ENCODE measurements around the gene MAST2.
A peak's percentile ranks its signal among the peaks of the same experiment; 100 is the strongest.
"Not testable (repeated sequence)": the region's sequence is repeated elsewhere in the genome, so short reads cannot be mapped to it uniquely, and the experiment has no call there.

Gene MAST2

GRCh38 chr1:45928486-45929205, 125.2 kb downstream of the MAST2 start:
- Histone ChIP-seq H3K4me2 (ENCODE audit: low read depth, low read length, poor library complexity, severe bottlenecking) (peak overlapping the region; percentile 36), H3K36me3 (ENCODE audit: insufficient read depth, low read length) (no peaks in the 10 kb centered on the region), H4K20me1 (ENCODE audit: insufficient read depth, low read length, poor library complexity, severe bottlenecking) (no peaks in the 10 kb centered on the region), H3K9ac (ENCODE audit: low read depth, low read length, poor library complexity, severe bottlenecking) (no peak overlapping the region), H3K27me3 (ENCODE audit: insufficient read depth, low read length, poor library complexity, severe bottlenecking) (no peaks in the 10 kb centered on the region), H3K4me3 (ENCODE audit: low read length, poor library complexity, severe bottlenecking) (no peak overlapping the region), H2AFZ (ENCODE audit: low read length) (no peak overlapping the region), H3K4me1 (ENCODE audit: insufficient read depth, low read length, poor library complexity, severe bottlenecking) (peaks cover 21% of the 10 kb centered on the region), H3F3A (ENCODE audit: low read depth) (no peaks in the 10 kb centered on the region), H3K9me2 (replicated peaks; ENCODE audit: low read depth, low read length) (no peaks in the 10 kb centered on the region), H3K79me2 (ENCODE audit: insufficient read depth, low read length) (no peaks in the 10 kb centered on the region), H3K9me3 (ENCODE audit: insufficient read depth, low read depth, low read length) (no peaks in the 10 kb centered on the region)
- no peak for TF ChIP-seq CTCF (conservative IDR thresholded peaks at IDR 0.05; ENCODE audit: low read length)
- TF ChIP-seq EZH2phosphoT487 (IDR thresholded peaks at IDR 0.05; ENCODE audit: borderline replicate concordance), result no peak

- no peak overlapping the region for H3K9ac ChIP-seq (ENCODE audit: low read depth, low read length, poor library complexity, severe bottlenecking)
- no peaks in the 10 kb centered on the region for H4K20me1 ChIP-seq (ENCODE audit: insufficient read depth, low read length, poor library complexity, severe bottlenecking)
- TF ChIP-seq CTCF (conservative IDR thresholded peaks at IDR 0.05; ENCODE audit: low read length) (no peak), EZH2phosphoT487 (IDR thresholded peaks at IDR 0.05; ENCODE audit: borderline replicate concordance) (no peak)
- no peaks in the 10 kb centered on the region for H3K9me3 ChIP-seq (ENCODE audit: insufficient read depth, low read depth, low read length)
- no peaks in the 10 kb centered on the region for H3F3A ChIP-seq (ENCODE audit: low read depth)
- H2AFZ ChIP-seq (ENCODE audit: low read length), result no peak overlapping the region
- no peaks in the 10 kb centered on the region for H3K36me3 ChIP-seq (ENCODE audit: insufficient read depth, low read length)
- H3K4me2 ChIP-seq (ENCODE audit: low read depth, low read length, poor library complexity, severe bottlenecking), result peak overlapping the region; percentile 36
- H3K79me2 ChIP-seq (ENCODE audit: insufficient read depth, low read length), result no peaks in the 10 kb centered on the region
- no peaks in the 10 kb centered on the region for H3K9me2 ChIP-seq (replicated peaks; ENCODE audit: low read depth, low read length)
- no peak overlapping the region for H3K4me3 ChIP-seq (ENCODE audit: low read length, poor library complexity, severe bottlenecking)
- no peaks in the 10 kb centered on the region for H3K27me3 ChIP-seq (ENCODE audit: insufficient read depth, low read length, poor library complexity, severe bottlenecking)
- H3K4me1 ChIP-seq (ENCODE audit: insufficient read depth, low read length, poor library complexity, severe bottlenecking), result peaks cover 21% of the 10 kb centered on the region
These were observed 125.9 kb downstream of the MAST2 start for GRCh38 chr1:45929257-45929687.

- Histone ChIP-seq H3K27me3 (ENCODE audit: insufficient read depth, low read length, poor library complexity, severe bottlenecking) (no peaks in the 10 kb centered on the region), H3K4me2 (ENCODE audit: low read depth, low read length, poor library complexity, severe bottlenecking) (no peak overlapping the region), H3K79me2 (ENCODE audit: insufficient read depth, low read length) (no peaks in the 10 kb centered on the region), H4K20me1 (ENCODE audit: insufficient read depth, low read length, poor library complexity, severe bottlenecking) (no peaks in the 10 kb centered on the region), H3K9me3 (ENCODE audit: insufficient read depth, low read depth, low read length) (no peaks in the 10 kb centered on the region), H3K36me3 (ENCODE audit: insufficient read depth, low read length) (no peaks in the 10 kb centered on the region), H3K9me2 (replicated peaks; ENCODE audit: low read depth, low read length) (no peaks in the 10 kb centered on the region), H3K4me1 (ENCODE audit: insufficient read depth, low read length, poor library complexity, severe bottlenecking) (peaks cover 21% of the 10 kb centered on the region), H3F3A (ENCODE audit: low read depth) (no peaks in the 10 kb centered on the region), H3K9ac (ENCODE audit: low read depth, low read length, poor library complexity, severe bottlenecking) (no peak overlapping the region), H2AFZ (ENCODE audit: low read length) (no peak overlapping the region), H3K4me3 (ENCODE audit: low read length, poor library complexity, severe bottlenecking) (no peak overlapping the region)
- TF ChIP-seq CTCF (conservative IDR thresholded peaks at IDR 0.05; ENCODE audit: low read length), result no peak
- TF ChIP-seq EZH2phosphoT487 (IDR thresholded peaks at IDR 0.05; ENCODE audit: borderline replicate concordance), result no peak
These were observed 127.1 kb downstream of the MAST2 start for GRCh38 chr1:45930258-45931150.

- peaks cover 18% of the 10 kb centered on the region for H3K4me1 ChIP-seq (ENCODE audit: insufficient read depth, low read length, poor library complexity, severe bottlenecking)
- not testable (repeated sequence) for H3K36me3 ChIP-seq (ENCODE audit: insufficient read depth, low read length); H3K9me3 ChIP-seq (ENCODE audit: insufficient read depth, low read depth, low read length); H3K27me3 ChIP-seq (ENCODE audit: insufficient read depth, low read length, poor library complexity, severe bottlenecking); H3K4me3 ChIP-seq (ENCODE audit: low read length, poor library complexity, severe bottlenecking); H3K79me2 ChIP-seq (ENCODE audit: insufficient read depth, low read length); H3K9me2 ChIP-seq (replicated peaks; ENCODE audit: low read depth, low read length); H3F3A ChIP-seq (ENCODE audit: low read depth); H2AFZ ChIP-seq (ENCODE audit: low read length); H3K9ac ChIP-seq (ENCODE audit: low read depth, low read length, poor library complexity, severe bottlenecking); H3K4me2 ChIP-seq (ENCODE audit: low read depth, low read length, poor library complexity, severe bottlenecking); H4K20me1 ChIP-seq (ENCODE audit: insufficient read depth, low read length, poor library complexity, severe bottlenecking)
These were observed 128.8 kb downstream of the MAST2 start for GRCh38 chr1:45932205-45932604.

Data from Loucy (cell line).